ENCODE data around the gene RERE. TPM values are rescaled to one million over a fixed set of nuclear protein-coding genes. Genes with fewer than 3 reads are reported as not detected.
"Not testable (repeated sequence)": the region's sequence is repeated elsewhere in the genome, so short reads cannot be mapped to it uniquely, and the experiment has no call there.

The RERE gene
- total RNA-seq, 6 experiments from 2014 or later = 36.5 to 41.6 (median 37.5) TPM

- peaks cover 48% of the 10 kb centered on the region for H3K4me1 Mint-ChIP-seq (ENCODE audit: low read depth)
- DNase-seq = no peak
- peaks cover 3% of the 10 kb centered on the region; the same call in 1 of the 2 replicates for H3K27me3 Mint-ChIP-seq (ENCODE audit: insufficient read depth)
- H3K36me3 Mint-ChIP-seq (ENCODE audit: low read depth) = peaks cover 12% of the 10 kb centered on the region
- no peak overlapping the region for H3K27ac Mint-ChIP-seq
- no peak for TF ChIP-seq CTCF (IDR thresholded peaks at IDR 0.05)
- no peak overlapping the region for H3K4me3 Mint-ChIP-seq
- H3K9me3 Mint-ChIP-seq = no peaks in the 10 kb centered on the region
These were observed 435.8 kb downstream of the RERE start for GRCh38 chr1:8381618-8382017.

- not testable (repeated sequence) for DNase-seq; H3K4me3 Mint-ChIP-seq; H3K27ac Mint-ChIP-seq; H3K9me3 Mint-ChIP-seq; H3K27me3 Mint-ChIP-seq (ENCODE audit: insufficient read depth)
- Mint-ChIP-seq H3K4me1 (ENCODE audit: low read depth) (peaks cover 40% of the 10 kb centered on the region), H3K36me3 (ENCODE audit: low read depth) (peaks cover 12% of the 10 kb centered on the region)
These were observed 437.1 kb downstream of the RERE start for GRCh38 chr1:8380310-8380709.

- no peaks in the 10 kb centered on the region for H3K9me3 Mint-ChIP-seq
- H3K27ac Mint-ChIP-seq = no peak overlapping the region
- H3K36me3 Mint-ChIP-seq (ENCODE audit: low read depth) = peaks cover 10% of the 10 kb centered on the region
- H3K4me3 Mint-ChIP-seq = no peak overlapping the region
- H3K4me1 Mint-ChIP-seq (ENCODE audit: low read depth) = peaks cover 39% of the 10 kb centered on the region
- peaks cover 3% of the 10 kb centered on the region; the same call in 1 of the 2 replicates for H3K27me3 Mint-ChIP-seq (ENCODE audit: insufficient read depth)
- TF ChIP-seq CTCF (IDR thresholded peaks at IDR 0.05) = no peak
- no peak for DNase-seq
These were observed 437.8 kb downstream of the RERE start for GRCh38 chr1:8379513-8380186.

- H3K9me3 Mint-ChIP-seq = no peaks in the 10 kb centered on the region
- peak overlapping the region; percentile 38; the same call in 1 of the 2 replicates for H3K27ac Mint-ChIP-seq
- no peak overlapping the region for H3K4me3 Mint-ChIP-seq
- H3K4me1 Mint-ChIP-seq (ENCODE audit: low read depth) = peaks cover 39% of the 10 kb centered on the region
- TF ChIP-seq CTCF (IDR thresholded peaks at IDR 0.05) = no peak
- H3K27me3 Mint-ChIP-seq (ENCODE audit: insufficient read depth) = peaks cover 3% of the 10 kb centered on the region; the same call in 1 of the 2 replicates
- no peak for DNase-seq
- H3K36me3 Mint-ChIP-seq (ENCODE audit: low read depth) = peaks cover 9% of the 10 kb centered on the region
These were observed 438.4 kb downstream of the RERE start for GRCh38 chr1:8378981-8379470.

- no peaks in the 10 kb centered on the region for H3K9me3 Mint-ChIP-seq
- peaks cover 45% of the 10 kb centered on the region for H3K4me1 Mint-ChIP-seq (ENCODE audit: low read depth)
- H3K4me3 Mint-ChIP-seq = no peak overlapping the region
- H3K36me3 Mint-ChIP-seq (ENCODE audit: low read depth) = peaks cover 8% of the 10 kb centered on the region
- H3K27me3 Mint-ChIP-seq (ENCODE audit: insufficient read depth) = peaks cover 3% of the 10 kb centered on the region; the same call in 1 of the 2 replicates
- H3K27ac Mint-ChIP-seq = peak overlapping the region; percentile 38; the same call in 1 of the 2 replicates
- DNase-seq = no peak
- no peak for TF ChIP-seq CTCF (IDR thresholded peaks at IDR 0.05)
These were observed 439.3 kb downstream of the RERE start for GRCh38 chr1:8378178-8378577.

- peaks cover 4% of the 10 kb centered on the region; the same call in 1 of the 2 replicates for H3K36me3 Mint-ChIP-seq (ENCODE audit: low read depth)
- H3K9me3 Mint-ChIP-seq = no peaks in the 10 kb centered on the region
- H3K27me3 Mint-ChIP-seq (ENCODE audit: insufficient read depth) = 0 out of 2 replicates have a peak, but pooled peaks cover 3% of the 10 kb centered on the region
- H3K4me3 Mint-ChIP-seq = no peak overlapping the region
- no peak for DNase-seq
- peak overlapping the region; percentile 14; the same call in 1 of the 2 replicates for H3K27ac Mint-ChIP-seq
- no peak for TF ChIP-seq CTCF (IDR thresholded peaks at IDR 0.05)
- peaks cover 53% of the 10 kb centered on the region for H3K4me1 Mint-ChIP-seq (ENCODE audit: low read depth)
These were observed 440.0 kb downstream of the RERE start for GRCh38 chr1:8377271-8377981.

Data from HFFc6 (cell line).